Measurements from ENCODE around the gene EIF4EBP2.

The EIF4EBP2 gene

GRCh38 chr10:70404036-70404786 is at the start of gene EIF4EBP2:
Gene EIF4EBP2 (plus strand): TSS chr10:70404145. CDS start chr10:70404402, 257 bp downstream.
- peak; percentile 100 for DNase-seq (ENCODE audit: low read depth)

GRCh38 chr10:70354556-70354955 is 49.4 kb upstream of the EIF4EBP2 start:
- DNase-seq (ENCODE audit: low read depth), result no peak

GRCh38 chr10:70355051-70356021 is 48.6 kb upstream of the EIF4EBP2 start:
- no peak for DNase-seq (ENCODE audit: low read depth)

GRCh38 chr10:70357565-70357964 is 46.4 kb upstream of the EIF4EBP2 start:
- no peak for DNase-seq (ENCODE audit: low read depth)

GRCh38 chr10:70358446-70358845 is 45.5 kb upstream of the EIF4EBP2 start:
- DNase-seq (ENCODE audit: low read depth), result no peak

- no peak for DNase-seq (ENCODE audit: low read depth)
Measured at GRCh38 chr10:70359017-70359550, 44.9 kb upstream of the EIF4EBP2 start.

GRCh38 chr10:70360215-70360614 is 43.7 kb upstream of the EIF4EBP2 start:
- no peak for DNase-seq (ENCODE audit: low read depth)

GRCh38 chr10:70362328-70362727 is 41.6 kb upstream of the EIF4EBP2 start:
- no peak for DNase-seq (ENCODE audit: low read depth)

GRCh38 chr10:70363292-70363691 is 40.7 kb upstream of the EIF4EBP2 start:
- DNase-seq (ENCODE audit: low read depth), result no peak

GRCh38 chr10:70363971-70364771 is 39.8 kb upstream of the EIF4EBP2 start:
- DNase-seq (ENCODE audit: low read depth), result peak; percentile 78

- no peak for DNase-seq (ENCODE audit: low read depth)
Measured at GRCh38 chr10:70364772-70365091, 39.2 kb upstream of the EIF4EBP2 start.

- no peak for DNase-seq (ENCODE audit: low read depth)
Measured at GRCh38 chr10:70367195-70367796, 36.6 kb upstream of the EIF4EBP2 start.

GRCh38 chr10:70368774-70369482 is 35.0 kb upstream of the EIF4EBP2 start:
- DNase-seq (ENCODE audit: low read depth), result no peak

GRCh38 chr10:70369498-70370018 is 34.4 kb upstream of the EIF4EBP2 start:
- DNase-seq (ENCODE audit: low read depth), result no peak

GRCh38 chr10:70370766-70371165 is 33.2 kb upstream of the EIF4EBP2 start:
- no peak for DNase-seq (ENCODE audit: low read depth)

GRCh38 chr10:70371846-70372245 is 32.1 kb upstream of the EIF4EBP2 start:
- DNase-seq (ENCODE audit: low read depth), result no peak

- DNase-seq (ENCODE audit: low read depth), result no peak
Measured at GRCh38 chr10:70374775-70375614, 28.9 kb upstream of the EIF4EBP2 start.

GRCh38 chr10:70376436-70377378 is 27.2 kb upstream of the EIF4EBP2 start:
- no peak for DNase-seq (ENCODE audit: low read depth)

- no peak for DNase-seq (ENCODE audit: low read depth)
Measured at GRCh38 chr10:70378122-70378521, 25.8 kb upstream of the EIF4EBP2 start.
